T-helper 2 cell treated with Interferon-gamma antibody and Interleukin-4, amounts not matched to agents 100 ng/mL and 5 ng/mL, for 36 hours (primary cell): ENCODE measurements around the gene NTN1. TPM values are rescaled to one million over a fixed set of nuclear protein-coding genes. Genes with fewer than 3 reads are reported as not detected.
"Not testable (repeated sequence)": the region's sequence is repeated elsewhere in the genome, so short reads cannot be mapped to it uniquely, and the experiment has no call there.

Source experiments
- intact Hi-C: fragments of 100-400 bp; cut with micrococcal nuclease; formaldehyde crosslinking; loops from one replicate; pipeline ENCODE4 v1.15.1; 2023
- total RNA-seq: library from RNA; stranded (reverse); gene quantifications from 2 replicates; pipeline ENCODE4 v1.2.3, GENCODE V29; 2022

Gene NTN1
- total RNA-seq, 1 donor from 2014 or later, result 0.09 TPM

- intact Hi-C loops, result no loop called here
Observed at GRCh38 chr17:9079461-9080103, 58.3 kb downstream of the NTN1 start.

GRCh38 chr17:9080296-9080914 is 59.1 kb downstream of the NTN1 start:
- intact Hi-C loops, result no loop called here

GRCh38 chr17:9080983-9081382 is 59.7 kb downstream of the NTN1 start:
- intact Hi-C loops, result no loop called here

- intact Hi-C loops, result no loop called here
Observed at GRCh38 chr17:9086577-9086976, 65.3 kb downstream of the NTN1 start.

- intact Hi-C loops, result no loop called here
Observed at GRCh38 chr17:9087921-9088320, 66.6 kb downstream of the NTN1 start.

- intact Hi-C loops, result no loop called here
Observed at GRCh38 chr17:9090641-9091096, 69.4 kb downstream of the NTN1 start.

GRCh38 chr17:9094193-9094592 is 72.9 kb downstream of the NTN1 start:
- intact Hi-C loops, result no loop called here

- intact Hi-C loops, result no loop called here
Observed at GRCh38 chr17:9095390-9095789, 74.1 kb downstream of the NTN1 start.

GRCh38 chr17:9098242-9098825 is 77.0 kb downstream of the NTN1 start:
- intact Hi-C loops, result no loop called here

- intact Hi-C loops, result no loop called here
Observed at GRCh38 chr17:9101356-9101755, 80.0 kb downstream of the NTN1 start.

- intact Hi-C loops, result not testable (repeated sequence)
Observed at GRCh38 chr17:9103193-9103592, 81.9 kb downstream of the NTN1 start.

GRCh38 chr17:9104370-9105041 is 83.2 kb downstream of the NTN1 start:
- intact Hi-C loops, result no loop called here

GRCh38 chr17:9105068-9105868 is 84.0 kb downstream of the NTN1 start:
- intact Hi-C loops, result no loop called here

GRCh38 chr17:9106278-9106677 is 85.0 kb downstream of the NTN1 start:
- intact Hi-C loops, result not testable (repeated sequence)

GRCh38 chr17:9107527-9107926 is 86.2 kb downstream of the NTN1 start:
- intact Hi-C loops, result no loop called here

GRCh38 chr17:9108146-9108545 is 86.8 kb downstream of the NTN1 start:
- intact Hi-C loops, result no loop called here

GRCh38 chr17:9109933-9110332 is 88.6 kb downstream of the NTN1 start:
- intact Hi-C loops, result no loop called here

- intact Hi-C loops, result no loop called here
Observed at GRCh38 chr17:9110501-9110900, 89.2 kb downstream of the NTN1 start.

GRCh38 chr17:9115214-9116191 is 94.2 kb downstream of the NTN1 start:
- intact Hi-C loops, result loop anchor here (5.0 kb wide), 1 partner anchor 177 kb away; no protein-coding TSS in a partner anchor

GRCh38 chr17:9116311-9116835 is 95.1 kb downstream of the NTN1 start:
- intact Hi-C loops, result loop anchor here (5.0 kb wide), 1 partner anchor 176 kb away; no protein-coding TSS in a partner anchor
